ENCODE measurements around the gene CPS1. TPM values are rescaled to one million over a fixed set of nuclear protein-coding genes. Genes with fewer than 3 reads are reported as not detected.

The CPS1 gene
- total and polyA plus RNA-seq, 2 of the 8 experiments (the other 6 are each of a cell fraction or from before 2014, with no cell fraction given) = 7.9 to 15.7 TPM

DNA sequence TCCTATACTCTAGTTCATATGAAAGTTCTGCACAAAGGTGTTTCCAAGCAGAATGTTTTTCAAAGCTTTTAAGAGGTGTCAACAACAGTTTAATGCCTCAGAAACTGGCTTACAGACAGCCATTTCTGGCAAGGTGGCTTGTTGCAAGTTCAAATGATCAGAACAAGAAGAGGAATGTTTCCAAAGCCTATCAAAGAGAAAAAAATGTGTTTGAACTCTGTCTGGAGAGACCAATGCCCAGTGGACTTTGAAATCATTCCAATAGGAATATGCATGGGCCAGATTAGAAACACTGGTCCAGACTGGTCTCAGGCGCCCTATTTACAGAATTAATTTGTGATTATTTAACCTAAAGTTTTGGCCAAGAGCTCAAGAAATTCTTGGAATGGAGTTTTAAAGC, 106.2 kb downstream of the CPS1 start:
- no peak overlapping the region for H3K4me2 ChIP-seq (ENCODE audit: insufficient read depth in 1 of 2, low read depth in 2 of 2, low read length in 2 of 2)
- no peak overlapping the region for H2BK15ac ChIP-seq (ENCODE audit: low read length)
- H3K23me2 ChIP-seq (ENCODE audit: low read depth, low read length) = no peaks in the 10 kb centered on the region
- H3K4me1 ChIP-seq (replicated peaks in 1 of 4; ENCODE audit: control insufficient read depth in 3 of 4, insufficient read depth in 4 of 4, low read length in 3 of 4) = no peaks in the 10 kb centered on the region
- H3K4me3 ChIP-seq (ENCODE audit: extremely low read depth in 1 of 4, insufficient read depth in 2 of 4, low read depth in 3 of 4, low read length in 4 of 4) = no peak overlapping the region
- no peaks in the 10 kb centered on the region for H3K27me3 ChIP-seq (replicated peaks in 1 of 4; ENCODE audit: control insufficient read depth in 3 of 4, extremely low read depth in 1 of 4, insufficient read depth in 3 of 4, low read length in 3 of 4)
- no peaks in the 10 kb centered on the region for H3K9me3 ChIP-seq (ENCODE audit: insufficient read depth in 2 of 2, low read depth in 1 of 2, low read length in 1 of 2)
- no peaks in the 10 kb centered on the region for H3K79me1 ChIP-seq (ENCODE audit: low read depth, low read length)
- H4K20me1 ChIP-seq (replicated peaks in 1 of 2; ENCODE audit: control insufficient read depth in 1 of 2, insufficient read depth in 2 of 2, low read length in 2 of 2) = no peaks in the 10 kb centered on the region
- H2AFZ ChIP-seq (ENCODE audit: low read length) = no peak overlapping the region
- H2BK20ac ChIP-seq (ENCODE audit: low read length) = no peak overlapping the region
- CTCF ChIA-PET (ENCODE audit: partially characterized antibody) = interaction anchor here (0.8 to 3.2 kb wide), 16 partner anchors 11 to 423 kb away, joined by 3 to 18 read pairs (median 4); no protein-coding TSS in a partner anchor
- H2AK5ac ChIP-seq (ENCODE audit: low read depth, low read length) = no peak overlapping the region
- no peaks in the 10 kb centered on the region for H3K79me2 ChIP-seq (ENCODE audit: control insufficient read depth in 1 of 2, insufficient read depth in 2 of 2, low read length in 2 of 2)
- no peak overlapping the region for H3K4ac ChIP-seq (replicated peaks; ENCODE audit: insufficient read length, low read depth, low read length)
- DNase-seq (ENCODE audit: low read depth in 1 of 2, low spot score in 2 of 2) = no peak
- no peak overlapping the region for H2BK12ac ChIP-seq (ENCODE audit: low read depth, low read length)
- H3K56ac ChIP-seq (replicated peaks; ENCODE audit: insufficient read length, low read depth, low read length) = no peak overlapping the region
- POLR2A ChIA-PET (ENCODE audit: partially characterized antibody) = no interaction called here
- H3K9ac ChIP-seq (replicated peaks in 1 of 4; ENCODE audit: extremely low read depth in 1 of 4, low read depth in 3 of 4, low read length in 3 of 4) = no peak overlapping the region
- FAIRE-seq = no peak
- no peak overlapping the region for H4K91ac ChIP-seq (replicated peaks; ENCODE audit: insufficient read length, low read length)
- H2BK5ac ChIP-seq (ENCODE audit: low read depth, low read length) = no peak overlapping the region
- TF ChIP-seq CTBP2 (IDR thresholded peaks at IDR 0.05; ENCODE audit: borderline replicate concordance, insufficient read depth, insufficient read length, low read length) (no peak), JUN (IDR thresholded peaks at IDR 0.05; ENCODE audit: low read depth, low read length) (no peak), TAF7 (optimal IDR thresholded peaks at IDR 0.05; ENCODE audit: borderline replicate concordance, low read depth, low read length) (no peak), TBP (IDR thresholded peaks at IDR 0.05; ENCODE audit: low read depth, low read length) (no peak), SP1 (IDR thresholded peaks at IDR 0.05; ENCODE audit: low read depth, low read length) (no peak)
- WGBS, 2 experiments (ENCODE audit: extremely low coverage in 1 of 2, insufficient coverage in 1 of 2, insufficient read length in 1 of 2, insufficient replicate concordance in 2 of 2, low coverage in 1 of 2, low lambda C conversion rate in 2 of 2, missing lambda C conversion rate in 1 of 2) = 79% methylated on average over 1 of the region's 1 CpG; no CpG with 5 or more reads in 1 of the 2 experiments
- no peak overlapping the region for H3K27ac ChIP-seq (ENCODE audit: low read depth, low read length)
- H4K8ac ChIP-seq (ENCODE audit: extremely low read depth, insufficient read depth, low read length) = no peak overlapping the region
- no peak overlapping the region for H3K18ac ChIP-seq (ENCODE audit: extremely low read depth, low read length)
- no peak overlapping the region for H2BK120ac ChIP-seq (replicated peaks; ENCODE audit: low read depth, low read length)
- H3K36me3 ChIP-seq (ENCODE audit: control insufficient read depth in 2 of 4, insufficient read depth in 4 of 4, low read length in 3 of 4) = peaks cover 0 to 9% (median 0%) of the 10 kb centered on the region in 4 experiments; a peak in 2 of 8 replicates
- H3K14ac ChIP-seq (ENCODE audit: insufficient read length) = no peak overlapping the region
- no peak overlapping the region for H4K5ac ChIP-seq (ENCODE audit: insufficient read length, low read depth, low read length)
- H3K23ac ChIP-seq (ENCODE audit: insufficient read length) = no peak overlapping the region
